Brain microvascular endothelial cell (primary cell): ENCODE results near the gene ENOX1.
"Not testable (repeated sequence)": the region's sequence is repeated elsewhere in the genome, so short reads cannot be mapped to it uniquely, and the experiment has no call there.

Experiments
- DNase-seq: peaks from one replicate; pipeline ENCODE4 v3.0.0-alpha.2; 2020
- H3K27ac ChIP-seq: fragments of 250-450 bp; sonication (Bioruptor Pico); 2 replicates; pipeline ENCODE4 v1.5.1; 2020; ENCODE audit warnings: mild to moderate bottlenecking, moderate library complexity
- H3K27me3 ChIP-seq: fragments of 250-450 bp; sonication (Bioruptor Pico); replicated peaks from 2 replicates; pipeline ENCODE4 v1.5.1; 2020; ENCODE audit warnings: mild to moderate bottlenecking
- H3K36me3 ChIP-seq: fragments of 250-450 bp; sonication (Bioruptor Pico); replicated peaks from 2 replicates; pipeline ENCODE4 v1.5.1; 2020; ENCODE audit warnings: mild to moderate bottlenecking
- H3K4me3 ChIP-seq: 2 replicates; pipeline ENCODE4 v1.5.1; 2011; ENCODE audit warnings: low read depth, mild to moderate bottlenecking, control low read depth, low read length, moderate library complexity
- CTCF ChIP-seq: IDR thresholded peaks from 2 replicates; pipeline ENCODE4 v1.5.1; 2011; ENCODE audit warnings: low read depth, mild to moderate bottlenecking, moderate library complexity, low read length, control low read depth, inconsistent platforms; ENCODE audit errors: missing control alignments
- in situ Hi-C: cut with HindIII; loops from 2 replicates; pipeline ENCODE4 v1.10.0; 2017; ENCODE audit warnings: low sequenced_read_pairs, low pct_ligation_motif_present

Gene ENOX1

DNA sequence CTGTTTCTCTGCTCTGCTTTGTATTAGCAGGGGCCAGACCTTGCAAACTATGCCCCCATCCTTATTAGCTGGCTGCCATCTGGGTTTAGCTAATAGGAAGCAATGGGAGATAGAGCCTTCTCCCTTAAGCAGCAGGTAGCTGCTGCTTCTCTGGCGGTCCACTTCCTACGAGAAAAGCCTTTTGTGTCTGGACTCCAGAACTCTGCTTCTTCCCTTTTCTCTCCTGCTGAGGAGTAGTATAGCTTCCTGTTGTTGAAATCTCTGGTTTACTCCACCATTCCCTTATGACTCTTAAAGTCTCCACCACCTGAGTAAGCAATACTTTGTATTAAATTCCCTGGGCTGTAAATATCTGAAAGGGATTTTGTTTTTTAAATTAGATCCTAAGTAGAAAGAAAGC lies 616.3 kb downstream of the ENOX1 start:
- in situ Hi-C loops = no loop called here
- Histone ChIP-seq H3K4me3 (no peak overlapping the region), H3K36me3 (no peaks in the 10 kb centered on the region), H3K27me3 (no peaks in the 10 kb centered on the region), H3K27ac (no peak overlapping the region)
- TF ChIP-seq CTCF = no peak
- DNase-seq = no peak

GRCh38 chr13:43168434-43168833 lies 618.3 kb downstream of the ENOX1 start:
- H3K36me3 ChIP-seq, in situ Hi-C loops, H3K27ac ChIP-seq, DNase-seq, H3K4me3 ChIP-seq, H3K27me3 ChIP-seq: not testable (repeated sequence)

GRCh38 chr13:43167731-43168130 lies 619.0 kb downstream of the ENOX1 start:
- DNase-seq = no peak
- Histone ChIP-seq H3K4me3 (no peak overlapping the region), H3K27ac (no peak overlapping the region), H3K36me3 (no peaks in the 10 kb centered on the region), H3K27me3 (no peaks in the 10 kb centered on the region)
- in situ Hi-C loops = no loop called here
- no peak for TF ChIP-seq CTCF

- no peak for DNase-seq
- no peak for TF ChIP-seq CTCF
- in situ Hi-C loops = no loop called here
- Histone ChIP-seq H3K27me3 (no peaks in the 10 kb centered on the region), H3K27ac (no peak overlapping the region), H3K4me3 (no peak overlapping the region), H3K36me3 (no peaks in the 10 kb centered on the region)
Observed at GRCh38 chr13:43166644-43167457, 619.9 kb downstream of the ENOX1 start.
